T-helper 1 cell treated with Interleukin-12 subunit alpha and Interleukin-12 subunit beta and Interleukin-4 antibody, amounts not matched to agents 30 ng/mL and 1 ng/mL, for 36 hours (primary cell): ENCODE results near the gene GLG1. TPM values are rescaled to one million over a fixed set of nuclear protein-coding genes. Genes with fewer than 3 reads are reported as not detected.
"Not testable (repeated sequence)": the region's sequence is repeated elsewhere in the genome, so short reads cannot be mapped to it uniquely, and the experiment has no call there.

Experiments
- intact Hi-C: fragments of 100-400 bp; cut with micrococcal nuclease; formaldehyde crosslinking; loops from one replicate; pipeline ENCODE4 v1.15.1; 2024
- total RNA-seq: library from RNA; stranded (reverse); gene quantifications from 2 replicates; pipeline ENCODE4 v1.2.3, GENCODE V29; 2022

Gene GLG1
- total RNA-seq, 1 donor from 2014 or later = 116 TPM

GRCh38 chr16:74413920-74414319, 193.0 kb downstream of the GLG1 start:
- intact Hi-C loops = not testable (repeated sequence)

GRCh38 chr16:74413485-74413884, 193.4 kb downstream of the GLG1 start:
- intact Hi-C loops = not testable (repeated sequence)

GRCh38 chr16:74412775-74413390, 194.0 kb downstream of the GLG1 start:
- intact Hi-C loops = not testable (repeated sequence)

- intact Hi-C loops = not testable (repeated sequence)
Observed at GRCh38 chr16:74412138-74412774, 194.7 kb downstream of the GLG1 start.

- intact Hi-C loops = not testable (repeated sequence)
Observed at GRCh38 chr16:74410981-74411380, 195.9 kb downstream of the GLG1 start.

GRCh38 chr16:74410057-74410957, 196.6 kb downstream of the GLG1 start:
- intact Hi-C loops = not testable (repeated sequence)

GRCh38 chr16:74409185-74409981, 197.5 kb downstream of the GLG1 start:
- intact Hi-C loops = not testable (repeated sequence)

GRCh38 chr16:74407362-74407705, 199.6 kb downstream of the GLG1 start:
- intact Hi-C loops = not testable (repeated sequence)

GRCh38 chr16:74406600-74407361, 200.1 kb downstream of the GLG1 start:
- intact Hi-C loops = not testable (repeated sequence)

GRCh38 chr16:74404148-74404933, 202.6 kb downstream of the GLG1 start:
- intact Hi-C loops = not testable (repeated sequence)

- intact Hi-C loops = not testable (repeated sequence)
Observed at GRCh38 chr16:74400238-74400637, 206.7 kb downstream of the GLG1 start.

GRCh38 chr16:74398212-74398895, 208.6 kb downstream of the GLG1 start:
- intact Hi-C loops = not testable (repeated sequence)

Other genes with a start within 250 kb of the GLG1 start
- 1.3 and 1.5 TPM in 2 replicates for gene NPIPB15, start 230.8 kb downstream of the GLG1 start, total RNA-seq
- gene CLEC18B, start 185.6 kb downstream of the GLG1 start, total RNA-seq = 2.3 and 3.5 TPM in 2 replicates
- gene RFWD3, start 59.8 kb upstream of the GLG1 start, total RNA-seq = 84.8 and 86.3 TPM in 2 replicates
- gene MLKL, start 93.7 kb upstream of the GLG1 start, total RNA-seq = 34.0 and 34.9 TPM in 2 replicates
- gene FA2H, start 167.7 kb upstream of the GLG1 start, total RNA-seq = 0.15 and 0.22 TPM in 2 replicates